GM18511 (cell line): ENCODE data around the gene DRAP1.
A peak's percentile ranks its signal among the peaks of the same experiment; 100 is the strongest.

Experiments
- ATAC-seq: cut with Tn5 transposase; IDR thresholded peaks from one replicate; pipeline ENCODE4 v1.9.1; 2021; ENCODE audit warnings: mild to moderate bottlenecking, moderate library complexity; ENCODE audit not compliant: unreplicated experiment

The DRAP1 gene

DNA sequence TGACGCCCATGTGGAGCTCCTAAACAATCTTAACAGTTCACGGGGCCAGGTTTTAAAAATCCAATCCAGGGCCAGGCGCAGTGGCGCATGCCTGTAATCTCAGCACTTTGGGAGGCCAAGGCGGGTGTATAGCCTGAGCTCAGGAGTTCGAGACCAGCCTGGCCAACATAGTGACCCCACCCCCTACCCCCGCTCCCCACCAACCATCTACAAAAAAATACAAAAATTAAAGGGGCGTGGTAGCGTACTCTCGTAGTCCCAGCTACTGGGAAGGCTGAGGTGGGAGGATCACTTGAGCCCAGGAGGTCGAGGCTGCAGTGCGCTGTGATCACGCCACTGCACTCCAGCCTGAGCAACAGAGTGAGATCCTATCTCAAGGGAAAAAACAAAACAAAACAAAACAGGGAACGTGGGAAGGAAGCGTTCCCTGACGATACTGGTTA is 41.6 kb downstream of the DRAP1 start:
- ATAC-seq, result no peak

DNA sequence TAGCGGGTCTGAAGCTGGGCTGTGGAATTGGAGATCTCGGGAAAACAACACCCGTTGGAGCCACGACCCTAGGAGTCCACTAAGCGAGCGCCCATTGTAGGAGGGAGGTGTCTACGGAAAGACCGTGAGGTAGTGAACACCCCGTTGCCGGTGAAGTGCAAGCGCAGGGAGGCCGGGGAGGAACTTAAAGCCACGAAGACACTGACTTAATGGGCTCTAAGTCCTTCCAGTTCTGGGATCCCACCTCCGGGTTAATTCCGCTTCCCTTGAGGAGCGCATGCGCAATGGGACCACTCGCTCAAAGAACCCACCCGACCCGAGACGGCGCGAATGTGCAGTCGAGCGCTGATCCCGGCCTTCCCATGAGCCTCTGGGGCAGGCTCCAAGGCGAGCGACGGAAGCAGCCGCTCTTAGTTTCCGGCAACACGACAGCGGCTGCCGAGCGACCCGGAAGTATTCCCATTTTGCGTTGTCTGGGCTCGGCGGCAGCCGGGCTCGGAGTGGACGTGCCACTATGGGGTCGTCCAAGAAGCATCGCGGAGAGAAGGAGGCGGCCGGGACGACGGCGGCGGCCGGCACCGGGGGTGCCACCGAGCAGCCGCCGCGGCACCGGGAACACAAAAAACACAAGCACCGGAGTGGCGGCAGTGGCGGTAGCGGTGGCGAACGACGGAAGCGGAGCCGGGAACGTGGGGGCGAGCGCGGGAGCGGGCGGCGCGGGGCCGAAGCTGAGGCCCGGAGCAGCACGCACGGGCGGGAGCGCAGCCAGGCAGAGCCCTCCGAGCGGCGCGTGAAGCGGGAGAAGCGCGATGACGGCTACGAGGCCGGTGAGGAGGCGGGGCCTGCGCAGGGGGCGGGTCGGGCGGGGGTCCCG is 42.3 kb downstream of the DRAP1 start, which contains the start of gene SART1:
Gene SART1 (plus strand): TSS at position 468 of the 874 bp plus-strand sequence. CDS start 47 bp downstream, at position 515.
- peak; percentile 88 for ATAC-seq

DNA sequence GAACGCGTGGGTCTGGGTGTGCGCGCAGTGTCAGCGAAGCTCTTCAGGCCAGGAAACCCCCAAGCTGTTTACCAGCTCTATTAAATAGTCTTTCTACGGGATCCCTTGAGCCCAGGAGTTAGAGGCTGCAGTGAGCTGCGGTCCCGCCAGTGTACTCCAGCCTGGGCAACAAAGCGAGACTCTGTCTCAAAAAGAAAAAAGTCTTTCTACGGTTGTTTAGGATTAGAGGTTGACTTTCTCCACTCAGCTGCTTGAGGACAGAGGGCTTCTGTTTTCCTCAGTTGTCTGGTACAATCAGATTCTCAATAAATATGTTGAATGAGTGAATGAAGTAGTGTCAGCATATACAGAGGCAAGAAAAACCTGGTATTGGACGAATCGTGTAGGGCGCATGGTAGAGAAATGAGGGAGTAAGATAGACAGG is 42.9 kb downstream of the DRAP1 start:
- no peak for ATAC-seq

DNA sequence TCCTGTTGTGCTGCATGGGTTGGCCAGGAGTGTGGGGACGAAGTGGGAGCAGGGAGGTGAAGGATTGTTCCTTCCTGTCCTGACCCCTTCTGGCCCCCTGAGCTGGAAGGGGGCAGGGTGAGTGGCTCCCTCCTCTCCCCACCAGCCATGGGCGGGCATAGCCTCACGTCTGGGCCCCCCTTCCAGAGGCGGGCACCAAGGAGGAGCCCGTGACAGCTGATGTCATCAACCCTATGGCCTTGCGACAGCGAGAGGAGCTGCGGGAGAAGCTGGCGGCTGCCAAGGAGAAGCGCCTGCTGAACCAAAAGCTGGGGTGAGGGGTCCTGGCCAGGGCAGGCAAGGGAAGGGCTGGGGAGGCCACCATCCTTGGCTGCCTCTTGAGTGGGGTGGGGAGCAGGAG is 45.7 kb downstream of the DRAP1 start:
- no peak for ATAC-seq

DNA sequence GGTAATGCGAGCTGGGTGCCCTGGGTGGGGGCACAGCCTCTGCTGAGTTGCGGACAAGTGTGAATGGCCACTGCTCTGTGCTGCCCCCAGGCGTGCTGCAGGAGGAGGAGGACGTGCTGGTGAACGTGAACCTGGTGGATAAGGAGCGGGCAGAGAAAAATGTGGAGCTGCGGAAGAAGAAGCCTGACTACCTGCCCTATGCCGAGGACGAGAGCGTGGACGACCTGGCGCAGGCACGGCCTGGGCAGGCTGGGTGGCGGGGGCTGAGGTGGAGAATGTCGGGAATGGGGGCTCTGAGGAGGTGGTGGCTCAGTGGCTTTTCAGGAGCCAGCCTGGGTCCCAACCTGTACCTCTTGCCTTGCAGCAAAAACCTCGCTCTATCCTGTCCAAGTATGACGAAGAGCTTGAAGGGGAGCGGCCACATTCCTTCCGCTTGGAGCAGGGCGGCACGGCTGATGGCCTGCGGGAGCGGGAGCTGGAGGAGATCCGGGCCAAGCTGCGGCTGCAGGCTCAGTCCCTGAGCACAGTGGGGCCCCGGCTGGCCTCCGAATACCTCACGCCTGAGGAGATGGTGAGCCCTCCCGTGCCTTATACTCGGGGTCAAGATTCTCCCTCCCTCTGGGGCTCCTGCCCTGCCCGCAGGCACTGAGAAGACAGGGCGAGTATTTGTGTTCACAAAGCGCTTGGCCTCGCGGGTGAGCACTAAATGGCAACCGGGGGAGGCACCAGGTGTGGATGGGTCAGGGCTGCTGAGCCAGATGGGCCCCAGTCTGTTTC is 46.9 kb downstream of the DRAP1 start:
- ATAC-seq, result no peak

DNA sequence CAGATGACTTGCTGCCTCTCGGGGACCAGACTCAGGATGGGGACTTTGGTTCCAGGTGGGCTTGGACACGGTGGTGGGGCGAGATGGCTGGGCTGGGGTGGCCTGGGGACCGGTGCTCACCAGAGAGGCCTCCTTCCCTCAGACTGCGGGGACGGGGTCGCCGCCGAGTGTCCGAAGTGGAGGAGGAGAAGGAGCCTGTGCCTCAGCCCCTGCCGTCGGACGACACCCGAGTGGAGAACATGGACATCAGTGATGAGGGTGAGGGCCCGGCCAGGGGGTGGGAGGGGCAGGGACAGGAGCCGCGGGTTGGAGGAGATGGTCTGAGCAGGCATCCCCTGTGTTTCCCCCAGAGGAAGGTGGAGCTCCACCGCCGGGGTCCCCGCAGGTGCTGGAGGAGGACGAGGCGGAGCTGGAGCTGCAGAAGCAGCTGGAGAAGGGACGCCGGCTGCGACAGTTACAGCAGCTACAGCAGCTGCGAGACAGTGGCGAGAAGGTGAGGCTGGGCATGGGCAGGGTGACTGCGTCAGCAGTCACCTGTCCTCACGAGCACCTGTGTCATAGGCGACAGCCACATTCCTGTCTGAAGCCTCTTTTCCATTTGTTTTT is 48.2 kb downstream of the DRAP1 start:
- ATAC-seq, result no peak

DNA sequence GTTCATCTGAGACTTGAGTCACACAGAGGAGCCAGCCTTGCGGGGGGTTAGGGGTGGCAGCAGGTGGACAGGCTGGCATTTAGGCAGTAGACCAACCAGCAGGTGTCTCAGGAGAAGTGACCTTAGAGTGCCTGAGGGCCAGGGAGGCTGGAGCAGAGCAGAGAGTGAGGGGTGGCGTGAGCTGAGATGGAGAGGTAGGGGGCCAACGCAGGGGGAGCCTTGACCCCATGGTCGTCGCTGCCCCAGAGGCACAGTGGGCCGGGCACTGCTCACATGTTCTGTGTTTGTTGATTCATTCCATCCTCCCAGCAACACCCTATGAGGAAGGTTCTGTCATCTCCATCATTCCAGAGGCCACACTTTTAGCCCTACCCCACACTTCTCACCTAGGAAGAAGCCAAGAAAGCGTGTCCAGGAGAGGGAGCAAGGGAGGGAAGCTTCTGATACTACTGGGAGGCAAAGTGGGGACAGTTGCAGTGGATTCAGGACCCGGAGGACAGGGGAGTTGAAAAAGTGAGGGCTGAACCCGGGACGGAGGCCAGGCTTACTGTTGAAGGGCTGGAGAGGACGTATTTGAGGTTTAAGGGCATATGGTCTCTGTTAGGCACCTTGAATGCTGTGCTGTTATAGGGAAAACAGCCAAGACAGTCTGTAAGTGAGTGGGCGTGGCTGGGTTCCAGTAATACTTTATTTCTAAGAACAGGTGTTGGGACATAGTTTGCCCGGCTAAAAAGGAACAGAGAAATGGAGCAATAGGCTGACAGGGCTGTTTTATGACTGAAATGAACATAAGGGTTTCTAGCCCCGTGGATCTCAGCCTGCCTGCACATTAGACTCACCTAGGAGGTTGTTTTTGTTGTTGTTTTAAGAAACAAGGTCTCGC is 49.6 kb downstream of the DRAP1 start:
- no peak for ATAC-seq
